ENCODE measurements around the gene TPRN. TPM values are rescaled to one million over a fixed set of nuclear protein-coding genes. Genes with fewer than 3 reads are reported as not detected.

TPRN gene
- total RNA-seq, 4 donors from 2014 or later, result 0.29 to 17.1 (median 5.5) TPM

DNA sequence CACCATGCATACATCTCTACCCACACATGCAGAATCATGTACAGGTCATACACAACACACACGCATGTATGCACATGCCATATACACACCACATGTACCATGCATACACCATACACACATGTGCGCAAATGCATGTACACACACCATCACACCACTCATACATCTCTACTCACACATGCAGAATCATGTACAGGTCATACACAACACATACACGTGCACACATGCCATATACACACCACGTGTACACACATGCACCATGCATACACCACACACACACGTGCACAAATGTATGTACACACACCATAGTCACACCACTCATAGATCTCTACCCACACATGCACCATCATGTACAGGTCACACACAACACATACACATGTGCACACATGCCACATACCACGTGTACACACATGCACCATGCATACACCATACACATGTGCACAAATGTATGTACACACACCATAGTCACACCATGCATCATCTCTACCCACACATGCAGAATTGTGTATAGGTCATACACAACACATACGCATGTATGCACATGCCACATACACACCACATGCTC lies 47.6 kb downstream of the TPRN start:
- TF ChIP-seq POLR2A (IDR thresholded peaks at IDR 0.05), result no peak
- TF ChIP-seq CTCF (IDR thresholded peaks at IDR 0.05), result no peak
- intact Hi-C loops (cut with DNase I; ENCODE audit: low total_unique reads), result no loop called here
- no peaks in the 10 kb centered on the region for H3K9me3 ChIP-seq
- H3K27me3 ChIP-seq, result peaks cover 4 to 17% of the 10 kb centered on the region in 2 donors
- no peaks in the 10 kb centered on the region for H3K36me3 ChIP-seq
- H3K4me3 ChIP-seq, result no peak overlapping the region
- no peaks in the 10 kb centered on the region for H3K4me1 ChIP-seq
- no peak for DNase-seq
- H3K27ac ChIP-seq, result no peak overlapping the region

DNA sequence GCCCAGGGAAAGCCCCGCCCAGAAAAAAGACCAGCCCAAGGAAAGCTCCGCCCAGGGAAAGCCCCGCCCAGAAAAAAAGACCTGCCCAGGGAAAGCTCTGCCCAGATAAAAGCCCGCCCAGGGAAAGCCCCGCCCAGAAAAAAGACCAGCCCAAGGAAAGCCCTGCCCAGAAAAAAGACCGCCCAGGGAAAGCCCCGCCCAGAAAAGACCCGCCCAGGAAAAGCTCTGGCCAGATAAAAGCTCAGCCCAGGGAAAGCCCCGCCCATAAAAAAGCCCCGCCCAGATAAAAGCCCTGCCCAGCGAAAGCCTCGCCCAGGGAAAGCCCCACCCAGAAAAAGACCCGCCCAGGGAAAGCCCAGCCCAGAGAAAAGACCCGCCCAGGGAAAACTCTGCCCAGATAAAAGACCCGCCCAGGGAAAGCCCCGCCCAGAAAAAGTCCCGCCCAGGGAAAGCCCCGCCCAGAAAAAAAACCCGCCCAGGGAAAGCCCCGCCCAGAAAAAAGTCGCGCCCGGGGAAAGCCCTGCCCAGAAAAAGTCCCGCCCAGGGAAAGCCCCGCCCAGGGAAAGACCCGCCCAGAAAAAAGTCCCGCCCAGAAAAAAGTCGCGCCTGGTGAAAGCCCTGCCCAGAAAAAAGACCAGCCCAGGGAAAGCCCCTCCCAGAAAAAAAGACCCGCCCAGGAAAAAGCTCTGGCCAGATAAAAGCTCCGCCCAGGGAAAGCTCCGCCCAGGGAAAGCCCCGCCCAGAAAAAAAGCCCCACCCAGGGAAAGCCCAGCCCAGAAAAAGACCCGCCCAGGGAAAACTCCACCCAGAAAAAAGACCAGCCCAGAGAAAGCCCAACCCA lies 49.7 kb downstream of the TPRN start:
- DNase-seq, result no peak
- H3K9me3 ChIP-seq, result no peaks in the 10 kb centered on the region
- intact Hi-C loops (cut with DNase I; ENCODE audit: low total_unique reads), result no loop called here
- TF ChIP-seq CTCF (IDR thresholded peaks at IDR 0.05) (no peak), POLR2A (IDR thresholded peaks at IDR 0.05) (no peak)
- no peaks in the 10 kb centered on the region for H3K4me1 ChIP-seq
- no peak overlapping the region for H3K27ac ChIP-seq
- H3K36me3 ChIP-seq, result no peaks in the 10 kb centered on the region
- no peak overlapping the region for H3K4me3 ChIP-seq
- H3K27me3 ChIP-seq, result peaks cover 0 to 13% of the 10 kb centered on the region in 2 donors

DNA sequence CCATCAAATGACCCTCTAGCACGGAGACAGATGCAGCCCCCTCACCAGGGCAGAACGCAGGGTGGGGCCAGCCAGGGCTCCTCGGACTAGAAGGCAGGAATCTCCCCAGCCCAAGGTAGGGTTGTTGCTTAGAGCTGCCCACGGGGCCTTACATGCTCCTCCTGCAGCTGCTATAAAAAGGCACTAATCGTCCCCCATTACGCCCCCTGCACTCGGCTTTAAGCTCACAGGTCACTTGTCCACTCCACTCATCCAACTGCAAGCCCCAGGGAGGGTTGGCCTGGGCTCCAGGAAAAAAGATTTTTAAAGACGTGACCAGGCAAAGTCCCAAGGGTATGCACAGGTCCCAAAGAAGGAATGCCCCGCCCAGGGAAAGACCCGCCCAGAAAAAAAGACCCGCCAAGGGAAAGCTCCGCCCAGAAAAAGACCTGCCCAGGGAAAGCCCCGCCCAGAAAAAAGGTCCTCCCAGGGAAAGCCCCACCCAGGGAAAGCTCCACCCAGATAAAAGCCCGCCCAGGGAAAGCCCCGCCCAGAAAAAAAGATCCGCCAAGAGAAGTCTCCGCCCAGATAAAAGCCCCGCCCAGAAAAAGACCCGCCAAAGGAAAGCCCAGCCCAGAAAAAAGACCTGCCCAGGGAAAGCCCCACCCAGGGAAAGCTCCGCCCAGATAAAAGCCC lies 50.5 kb downstream of the TPRN start:
- Histone ChIP-seq H3K9me3 (no peaks in the 10 kb centered on the region), H3K36me3 (no peaks in the 10 kb centered on the region), H3K27me3 (peaks cover 0 to 7% of the 10 kb centered on the region in 2 donors), H3K4me3 (no peak overlapping the region), H3K4me1 (no peaks in the 10 kb centered on the region), H3K27ac (no peak overlapping the region)
- intact Hi-C loops (cut with DNase I; ENCODE audit: low total_unique reads), result no loop called here
- TF ChIP-seq CTCF (IDR thresholded peaks at IDR 0.05) (no peak), POLR2A (IDR thresholded peaks at IDR 0.05) (no peak)
- DNase-seq, result no peak

- H3K27me3 ChIP-seq, result peaks cover 0 to 7% of the 10 kb centered on the region in 2 donors
- intact Hi-C loops (cut with DNase I; ENCODE audit: low total_unique reads), result no loop called here
- H3K27ac ChIP-seq, result no peak overlapping the region
- no peaks in the 10 kb centered on the region for H3K4me1 ChIP-seq
- no peak for DNase-seq
- no peaks in the 10 kb centered on the region for H3K9me3 ChIP-seq
- TF ChIP-seq POLR2A (IDR thresholded peaks at IDR 0.05), result no peak
- no peak for TF ChIP-seq CTCF (IDR thresholded peaks at IDR 0.05)
- no peaks in the 10 kb centered on the region for H3K36me3 ChIP-seq
- no peak overlapping the region for H3K4me3 ChIP-seq
Observed at GRCh38 chr9:137149363-137149762, 51.2 kb downstream of the TPRN start.

DNA sequence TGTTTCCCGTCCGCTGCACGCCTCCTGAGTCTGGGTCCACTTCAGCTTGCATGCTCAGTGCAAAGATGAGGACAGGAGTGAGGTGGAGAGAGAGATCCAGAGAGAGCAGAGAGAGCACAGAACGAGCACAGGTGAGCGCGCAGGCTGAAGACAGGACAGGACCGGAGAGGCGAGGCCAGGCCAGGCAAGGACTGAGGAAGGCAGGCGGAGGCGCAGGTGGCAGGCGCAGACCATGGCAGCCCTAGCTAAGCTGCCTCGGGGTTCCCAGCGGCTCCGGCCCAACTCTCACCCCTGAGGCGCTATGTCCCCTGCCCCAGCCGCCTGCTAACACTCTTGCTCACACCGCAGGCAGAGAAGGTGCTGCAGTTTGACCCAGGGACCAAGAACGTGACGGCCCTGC lies 51.9 kb downstream of the TPRN start:
- no peaks in the 10 kb centered on the region for H3K36me3 ChIP-seq
- peaks cover 0 to 7% of the 10 kb centered on the region in 2 donors for H3K27me3 ChIP-seq
- no peak overlapping the region for H3K27ac ChIP-seq
- DNase-seq, result no peak
- no peak for TF ChIP-seq CTCF (IDR thresholded peaks at IDR 0.05)
- no peak for TF ChIP-seq POLR2A (IDR thresholded peaks at IDR 0.05)
- intact Hi-C loops (cut with DNase I; ENCODE audit: low total_unique reads), result no loop called here
- no peaks in the 10 kb centered on the region for H3K9me3 ChIP-seq
- no peak overlapping the region for H3K4me3 ChIP-seq
- H3K4me1 ChIP-seq, result no peaks in the 10 kb centered on the region
